Heart right ventricle (tissue), 16 donors: ENCODE measurements around the gene KLHL30. TPM values are rescaled to one million over a fixed set of nuclear protein-coding genes. Genes with fewer than 3 reads are reported as not detected.

Experiments
- ATAC-seq, 8 donors: fragments of 200-7000 bp; cut with Tn5 transposase; one replicate each; pipeline ENCODE4 v1.9.1; 2020; ENCODE audit warnings: mild to moderate bottlenecking in 8 of 8, moderate library complexity in 8 of 8, moderate number of reproducible peaks in 1 of 8
- DNase-seq, 2 donors: peaks; one replicate each; pipeline ENCODE4 v3.0.0-alpha.2; 2020
- H3K27ac ChIP-seq, 10 donors: fragments of 200-600 bp; sonication (generic) in 2 of 10; one replicate each; pipeline versions ENCODE4 v1.5.0 to v1.8.0; 2020 to 2022; ENCODE audit warnings: mild to moderate bottlenecking in 3 of 10
- H3K27me3 ChIP-seq, 7 donors: fragments of 200-600 bp; one replicate each; pipeline ENCODE4 v1.8.0; 2021 to 2022; ENCODE audit warnings: mild to moderate bottlenecking in 2 of 7
- H3K36me3 ChIP-seq, 9 donors: fragments of 200-600 bp; sonication (generic) in 1 of 9; one replicate each; pipeline versions ENCODE4 v1.5.0 to v1.8.0; 2020 to 2022; ENCODE audit warnings: mild to moderate bottlenecking in 2 of 9
- H3K4me1 ChIP-seq, 9 donors: fragments of 200-600 bp; sonication (generic) in 1 of 9; one replicate each; pipeline versions ENCODE4 v1.5.0 to v1.8.0; 2020 to 2022; ENCODE audit warnings: mild to moderate bottlenecking in 4 of 9
- H3K4me3 ChIP-seq, 10 donors: fragments of 200-600 bp; sonication (generic) in 2 of 10; one replicate each; pipeline versions ENCODE4 v1.5.0 to v1.8.0; 2020 to 2022; ENCODE audit warnings: mild to moderate bottlenecking in 7 of 10, moderate library complexity in 2 of 10
- H3K9me3 ChIP-seq, 11 donors: fragments of 200-600 bp in 10 of 11; sonication (generic) in 2 of 11; one replicate each; pipeline versions ENCODE4 v1.5.0 to v1.8.0; 2013 to 2022; ENCODE audit warnings: mild to moderate bottlenecking in 2 of 11, control low read depth in 1 of 11, moderate library complexity in 1 of 11
- WGBS, 2 donors: extraction: QIAGEN DNeasy Blood & Tissue Kit; methylation state at CpG; one replicate each; pipeline ENCODE4 v1.1.7; 2013; ENCODE audit warnings: inconsistent platforms in 1 of 2; 5-methylcytosine and 5-hydroxymethylcytosine counted together
- intact Hi-C, 10 donors: fragments of 100-400 bp; cut with DNase I; formaldehyde crosslinking; loops; one replicate each; pipeline versions ENCODE4 v1.11.1 to v1.14.2; 2022
- polyA plus RNA-seq, 2 donors: library from polyadenylated mRNA; stranded (reverse); fragments of 200-250 nt; gene quantifications; one replicate each; pipeline ENCODE4 v1.2.3, GENCODE V29; 2013
- total RNA-seq, 10 donors: library from RNA; stranded (reverse); fragmentation: NEBNext Ultra II Directional in 3 of 10; extraction: Animal tissue kit (Norgen Biotek cat#: 25700) in 3 of 10; gene quantifications; one replicate each; pipeline versions ENCODE4 v1.2.1 to v1.2.4, GENCODE V29; 2021 to 2023
- TF ChIP-seq, protein P1 (sequence below), 9 donors: fragments of 200-600 bp; sonication (generic) in 2 of 9; IDR thresholded peaks; one replicate each; pipeline versions ENCODE4 v1.5.0 to v1.8.0; 2021 to 2022; ENCODE audit warnings: antibody characterized with exemption in 9 of 9, mild to moderate bottlenecking in 5 of 9, moderate library complexity in 1 of 9
- donor health status: Arrhythmogenic right ventricular cardiomyopathy.
- donor health status: ischemic (EF 13 %, LVEDD 7.1; RV severe dilation, severe dysfunction).
- donor health status: healthy with polysubstance abuse.
- donor health status: DM: no; HTN: yes; CAD: no.
- donor health status: DM: no; HTN: no; CAD: no.
- donor health status: ischemic (EF 25% LVEDD 6.9; RV normal size, moderate dysfunction).
- donor health status: ischemic (EF 25% LVEDD 5.7; RV mildly dilated, moderate dysfunction).
- donor health status: healthy.
- donor health status: DM: yes; HTN: yes; CAD: no.
- donor health status: Ischemic cardiomyopathy.
- donor health status: ischemic (EF 35%, LVEDD 5.7; RV mildly dilated, moderate dysfunction).
- donor health status: nonischemic (EF 11% LVEDD 7.7; RV severe dilation, severe dysfunction).
- donor health status: DM: yes; HTN: yes; CAD: no.
- donor health status: PGD.
- donor health status: ischemic (EF 29% LVEDD 5.4; RV normal size, mild dysfunction).
- donor health status: nonischemic (EF 23%, LVEDD 6.1; RV moderate dilation, normal function).

The KLHL30 gene
- total and polyA plus RNA-seq, 12 donors, result 3.0 to 30.1 (median 25.9) TPM

DNA sequence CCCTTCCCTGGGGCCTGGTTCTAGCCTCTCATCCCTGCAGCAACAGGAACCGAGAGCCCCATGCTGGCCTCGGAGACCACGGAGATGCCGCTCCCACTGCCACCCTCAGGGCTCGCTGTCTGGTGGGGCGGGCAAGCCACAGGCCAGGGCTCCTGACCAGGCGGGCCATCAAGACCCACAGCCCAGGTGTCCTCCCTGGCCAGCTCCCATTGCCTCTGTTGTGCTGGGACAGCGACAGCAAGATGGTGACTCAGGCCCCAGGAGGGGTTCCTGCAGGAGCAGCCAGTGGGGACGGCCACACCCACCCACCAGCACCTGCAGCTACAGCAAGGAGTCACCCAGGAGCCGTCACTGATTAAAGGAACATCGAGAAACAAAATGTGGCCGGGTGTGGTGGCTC is 7.4 kb downstream of the KLHL30 start:
- H3K9me3 ChIP-seq, result no peaks in the 10 kb centered on the region
- ATAC-seq, result no peak
- TF ChIP-seq, protein P1, sequence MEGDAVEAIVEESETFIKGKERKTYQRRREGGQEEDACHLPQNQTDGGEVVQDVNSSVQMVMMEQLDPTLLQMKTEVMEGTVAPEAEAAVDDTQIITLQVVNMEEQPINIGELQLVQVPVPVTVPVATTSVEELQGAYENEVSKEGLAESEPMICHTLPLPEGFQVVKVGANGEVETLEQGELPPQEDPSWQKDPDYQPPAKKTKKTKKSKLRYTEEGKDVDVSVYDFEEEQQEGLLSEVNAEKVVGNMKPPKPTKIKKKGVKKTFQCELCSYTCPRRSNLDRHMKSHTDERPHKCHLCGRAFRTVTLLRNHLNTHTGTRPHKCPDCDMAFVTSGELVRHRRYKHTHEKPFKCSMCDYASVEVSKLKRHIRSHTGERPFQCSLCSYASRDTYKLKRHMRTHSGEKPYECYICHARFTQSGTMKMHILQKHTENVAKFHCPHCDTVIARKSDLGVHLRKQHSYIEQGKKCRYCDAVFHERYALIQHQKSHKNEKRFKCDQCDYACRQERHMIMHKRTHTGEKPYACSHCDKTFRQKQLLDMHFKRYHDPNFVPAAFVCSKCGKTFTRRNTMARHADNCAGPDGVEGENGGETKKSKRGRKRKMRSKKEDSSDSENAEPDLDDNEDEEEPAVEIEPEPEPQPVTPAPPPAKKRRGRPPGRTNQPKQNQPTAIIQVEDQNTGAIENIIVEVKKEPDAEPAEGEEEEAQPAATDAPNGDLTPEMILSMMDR (IDR thresholded peaks at IDR 0.05), result no peak
- no peaks in the 10 kb centered on the region for H3K27me3 ChIP-seq
- no peak overlapping the region for H3K27ac ChIP-seq
- H3K4me3 ChIP-seq, result no peak overlapping the region
- H3K4me1 ChIP-seq, result peaks cover 3 to 32% (median 22%) of the 10 kb centered on the region in 9 donors
- 84 to 88% methylated on average over 12 of the region's 12 CpGs for WGBS, 2 donors
- H3K36me3 ChIP-seq, result peaks cover 0 to 4% (median 0%) of the 10 kb centered on the region in 9 donors
- intact Hi-C loops, result loop anchor here in 3 of 10 donors (10.0 kb wide), 2 partner anchors 281 to 291 kb away; partner anchors contain the start of gene RAMP1 (in 2 of the 3)
- DNase-seq, result no peak

DNA sequence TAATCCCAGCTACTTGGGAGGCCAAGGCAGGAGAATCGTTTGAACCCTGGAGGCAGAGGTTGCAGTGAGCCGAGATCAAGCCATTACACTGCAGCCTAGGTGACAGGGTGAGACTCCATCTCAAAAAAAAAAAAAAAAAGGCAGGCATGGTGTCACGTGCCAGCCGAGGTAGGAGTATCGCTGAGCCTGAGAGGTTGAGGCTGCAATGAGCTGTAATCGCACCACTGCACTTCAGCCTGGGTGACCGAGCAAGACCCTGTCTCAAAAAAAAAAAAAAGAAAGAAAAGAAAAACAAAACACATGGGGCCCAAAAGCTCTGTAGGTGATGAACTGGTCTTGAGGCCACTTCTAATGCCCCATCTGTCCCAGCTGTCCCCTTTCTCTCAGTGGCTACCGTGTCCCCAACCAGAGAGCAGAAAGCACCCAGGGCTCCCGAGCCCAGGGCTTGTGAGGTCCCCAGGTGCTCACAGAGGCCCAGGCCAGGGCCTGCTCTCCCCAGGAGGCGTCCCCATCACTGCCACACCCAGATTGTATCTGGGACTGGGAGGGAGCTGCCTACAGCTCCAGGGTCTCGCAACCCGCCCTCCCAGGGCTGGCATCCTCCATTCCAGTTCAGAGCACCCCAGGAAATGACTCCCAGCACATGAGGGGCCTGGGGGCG is 8.5 kb downstream of the KLHL30 start:
- intact Hi-C loops, result loop anchor here in 3 of 10 donors (10.0 kb wide), 2 partner anchors 282 to 292 kb away; partner anchors contain the start of gene RAMP1 (in 2 of the 3)
- no peaks in the 10 kb centered on the region for H3K9me3 ChIP-seq
- H3K4me1 ChIP-seq, result peaks cover 3 to 21% (median 17%) of the 10 kb centered on the region in 9 donors
- DNase-seq (no peak), ATAC-seq (no peak)
- H3K27ac ChIP-seq, result no peak overlapping the region
- peaks cover 0 to 4% (median 0%) of the 10 kb centered on the region in 9 donors for H3K36me3 ChIP-seq
- no peak overlapping the region for H3K4me3 ChIP-seq
- WGBS, 2 donors, result 88 to 91% methylated on average over 13 of the region's 13 CpGs
- no peaks in the 10 kb centered on the region for H3K27me3 ChIP-seq
- TF ChIP-seq, protein P1 (IDR thresholded peaks at IDR 0.05), result no peak

DNA sequence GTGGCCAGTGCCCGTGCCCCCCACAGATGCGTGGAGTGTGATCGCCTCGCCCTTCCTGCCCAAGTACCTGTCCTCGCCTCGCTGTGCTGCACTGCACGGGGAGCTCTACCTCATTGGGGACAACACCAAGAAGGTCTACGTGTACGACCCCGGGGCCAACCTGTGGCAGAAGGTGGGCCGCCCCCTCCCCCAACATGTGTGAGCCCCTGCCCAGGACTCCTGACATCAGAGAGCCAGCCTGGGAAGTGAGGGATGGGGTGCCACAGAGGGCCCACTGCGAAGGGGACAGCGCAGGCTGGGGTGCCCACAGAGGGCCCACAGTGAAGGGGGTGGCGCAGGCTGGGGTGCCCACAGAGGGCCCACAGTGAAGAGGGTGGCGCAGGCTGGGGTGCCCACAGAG is 10.5 kb downstream of the KLHL30 start:
- ATAC-seq, result no peak

DNA sequence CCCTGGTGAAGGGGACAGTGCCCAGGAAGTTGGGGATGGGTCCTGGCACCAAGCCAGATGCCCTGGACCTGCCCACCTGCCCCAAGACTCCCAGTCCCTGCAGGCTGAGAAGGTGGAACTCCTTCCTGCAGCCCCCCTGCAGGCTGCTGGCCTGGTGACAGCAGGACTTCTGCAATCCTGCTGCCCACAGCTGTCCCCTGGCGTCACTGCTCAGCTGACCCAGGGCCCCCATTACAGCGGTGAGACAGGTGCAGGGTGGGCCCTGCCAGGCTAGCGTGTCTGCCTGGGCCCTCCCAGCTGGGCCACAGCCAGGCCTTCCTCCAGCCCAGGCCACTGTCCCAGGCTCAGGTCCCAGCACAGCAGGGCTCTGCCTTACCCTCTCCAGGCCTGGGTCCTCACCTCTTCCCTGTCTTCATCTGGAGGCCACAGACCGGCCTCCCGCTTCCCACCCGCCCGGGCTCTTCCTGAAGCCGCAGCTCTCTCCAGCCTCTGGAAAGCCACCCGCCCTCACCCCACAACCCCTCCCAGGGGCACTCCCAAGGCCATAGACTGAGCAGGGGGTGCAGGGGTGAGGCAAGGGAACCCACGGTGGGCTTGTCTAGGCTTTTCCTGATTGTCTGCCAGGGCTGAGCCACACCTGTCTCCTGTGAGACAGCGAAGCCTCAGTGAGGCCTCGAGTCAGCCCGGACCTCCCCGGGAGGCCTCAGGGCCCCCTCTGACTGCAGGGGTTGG is 11.5 kb downstream of the KLHL30 start:
- Histone ChIP-seq H3K36me3 (peaks cover 0 to 4% (median 0%) of the 10 kb centered on the region in 9 donors), H3K9me3 (no peaks in the 10 kb centered on the region), H3K4me3 (no peak overlapping the region), H3K27me3 (no peaks in the 10 kb centered on the region), H3K4me1 (peaks cover 0 to 4% (median 0%) of the 10 kb centered on the region in 9 donors), H3K27ac (no peak overlapping the region)
- DNase-seq (no peak), ATAC-seq (peak in 2 of 8 donors; percentile 5 to 6)
- intact Hi-C loops, result loop anchor here in 3 of 10 donors (10.0 kb wide), 2 partner anchors 285 to 295 kb away; partner anchors contain the start of gene RAMP1 (in 2 of the 3)
- TF ChIP-seq, protein P1 (IDR thresholded peaks at IDR 0.05), result no peak
- WGBS, 2 donors, result 76 to 82% methylated on average over 14 of the region's 14 CpGs

More for the DNA sequence above, 10.5 kb downstream of the KLHL30 start:
- TF ChIP-seq, protein P1 (IDR thresholded peaks at IDR 0.05), result no peak
- no peak overlapping the region for H3K27ac ChIP-seq
- no peak overlapping the region for H3K4me3 ChIP-seq
- DNase-seq, result no peak
- H3K9me3 ChIP-seq, result no peaks in the 10 kb centered on the region
- intact Hi-C loops, result loop anchor here in 3 of 10 donors (10.0 kb wide), 2 partner anchors 284 to 294 kb away; partner anchors contain the start of gene RAMP1 (in 2 of the 3)
- peaks cover 0 to 4% (median 0%) of the 10 kb centered on the region in 9 donors for H3K36me3 ChIP-seq
- peaks cover 0 to 1% (median under 1%) of the 10 kb centered on the region in 9 donors for H3K4me1 ChIP-seq
- no peaks in the 10 kb centered on the region for H3K27me3 ChIP-seq
- WGBS, 2 donors, result 90 to 94% methylated on average over 15 of the region's 15 CpGs
